ENCODE measurements around the gene ADGRG6. TPM values are rescaled to one million over a fixed set of nuclear protein-coding genes. Genes with fewer than 3 reads are reported as not detected.

Gene ADGRG6
- total RNA-seq, 1 experiment from 2014 or later, result 259 TPM

GRCh38 chr6:142400495-142400894 is 98.7 kb downstream of the ADGRG6 start:
- no TSS peak for BruUV-seq (replicated peaks)
- DNase-seq (ENCODE audit: low read depth, low spot score) (no peak), ATAC-seq (0 out of 2 replicates have a peak, but pooled peaks have one; percentile 25)
- H3K4me1 ChIP-seq (ENCODE audit: control insufficient read depth, insufficient read depth, low read length), result no peaks in the 10 kb centered on the region; the same call in 1 of the 2 replicates
- ChIA-PET POLR2A (no interaction called here), CTCF (no interaction called here)
- intact Hi-C loops (cut with micrococcal nuclease; ENCODE audit: unreplicated experiment), result no loop called here
- no peak for TF ChIP-seq POLR2AphosphoS5 (IDR thresholded peaks at IDR 0.05; ENCODE audit: low read depth, low read length)
- TF ChIP-seq, protein P1, sequence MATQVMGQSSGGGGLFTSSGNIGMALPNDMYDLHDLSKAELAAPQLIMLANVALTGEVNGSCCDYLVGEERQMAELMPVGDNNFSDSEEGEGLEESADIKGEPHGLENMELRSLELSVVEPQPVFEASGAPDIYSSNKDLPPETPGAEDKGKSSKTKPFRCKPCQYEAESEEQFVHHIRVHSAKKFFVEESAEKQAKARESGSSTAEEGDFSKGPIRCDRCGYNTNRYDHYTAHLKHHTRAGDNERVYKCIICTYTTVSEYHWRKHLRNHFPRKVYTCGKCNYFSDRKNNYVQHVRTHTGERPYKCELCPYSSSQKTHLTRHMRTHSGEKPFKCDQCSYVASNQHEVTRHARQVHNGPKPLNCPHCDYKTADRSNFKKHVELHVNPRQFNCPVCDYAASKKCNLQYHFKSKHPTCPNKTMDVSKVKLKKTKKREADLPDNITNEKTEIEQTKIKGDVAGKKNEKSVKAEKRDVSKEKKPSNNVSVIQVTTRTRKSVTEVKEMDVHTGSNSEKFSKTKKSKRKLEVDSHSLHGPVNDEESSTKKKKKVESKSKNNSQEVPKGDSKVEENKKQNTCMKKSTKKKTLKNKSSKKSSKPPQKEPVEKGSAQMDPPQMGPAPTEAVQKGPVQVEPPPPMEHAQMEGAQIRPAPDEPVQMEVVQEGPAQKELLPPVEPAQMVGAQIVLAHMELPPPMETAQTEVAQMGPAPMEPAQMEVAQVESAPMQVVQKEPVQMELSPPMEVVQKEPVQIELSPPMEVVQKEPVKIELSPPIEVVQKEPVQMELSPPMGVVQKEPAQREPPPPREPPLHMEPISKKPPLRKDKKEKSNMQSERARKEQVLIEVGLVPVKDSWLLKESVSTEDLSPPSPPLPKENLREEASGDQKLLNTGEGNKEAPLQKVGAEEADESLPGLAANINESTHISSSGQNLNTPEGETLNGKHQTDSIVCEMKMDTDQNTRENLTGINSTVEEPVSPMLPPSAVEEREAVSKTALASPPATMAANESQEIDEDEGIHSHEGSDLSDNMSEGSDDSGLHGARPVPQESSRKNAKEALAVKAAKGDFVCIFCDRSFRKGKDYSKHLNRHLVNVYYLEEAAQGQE (IDR thresholded peaks at IDR 0.05; ENCODE audit: insufficient read depth in 1 of 2, low read depth in 2 of 2, low read length in 1 of 2), result no peak
- TF ChIP-seq, protein P2, sequence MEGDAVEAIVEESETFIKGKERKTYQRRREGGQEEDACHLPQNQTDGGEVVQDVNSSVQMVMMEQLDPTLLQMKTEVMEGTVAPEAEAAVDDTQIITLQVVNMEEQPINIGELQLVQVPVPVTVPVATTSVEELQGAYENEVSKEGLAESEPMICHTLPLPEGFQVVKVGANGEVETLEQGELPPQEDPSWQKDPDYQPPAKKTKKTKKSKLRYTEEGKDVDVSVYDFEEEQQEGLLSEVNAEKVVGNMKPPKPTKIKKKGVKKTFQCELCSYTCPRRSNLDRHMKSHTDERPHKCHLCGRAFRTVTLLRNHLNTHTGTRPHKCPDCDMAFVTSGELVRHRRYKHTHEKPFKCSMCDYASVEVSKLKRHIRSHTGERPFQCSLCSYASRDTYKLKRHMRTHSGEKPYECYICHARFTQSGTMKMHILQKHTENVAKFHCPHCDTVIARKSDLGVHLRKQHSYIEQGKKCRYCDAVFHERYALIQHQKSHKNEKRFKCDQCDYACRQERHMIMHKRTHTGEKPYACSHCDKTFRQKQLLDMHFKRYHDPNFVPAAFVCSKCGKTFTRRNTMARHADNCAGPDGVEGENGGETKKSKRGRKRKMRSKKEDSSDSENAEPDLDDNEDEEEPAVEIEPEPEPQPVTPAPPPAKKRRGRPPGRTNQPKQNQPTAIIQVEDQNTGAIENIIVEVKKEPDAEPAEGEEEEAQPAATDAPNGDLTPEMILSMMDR (IDR thresholded peaks at IDR 0.05), result no peak
- no peak for TF ChIP-seq TCF7L2 (IDR thresholded peaks at IDR 0.05; ENCODE audit: low read depth, low read length)
- TF ChIP-seq SIN3A (IDR thresholded peaks at IDR 0.05; ENCODE audit: borderline replicate concordance, insufficient read depth, low read depth, low read length), result no peak
- in situ Hi-C loops (cut with HindIII; ENCODE audit: low pct_unique_long_range_greater_than_20kb, low sequenced_read_pairs), result no loop called here
- no peaks in the 10 kb centered on the region for H3K27me3 ChIP-seq (ENCODE audit: control insufficient read depth, insufficient read depth, low read length)
- no peak overlapping the region for H3K4me3 ChIP-seq (ENCODE audit: low read depth in 2 of 2, low read length in 2 of 2)
- H3K36me3 ChIP-seq (ENCODE audit: control insufficient read depth, insufficient read depth, low read length), result peaks cover 77% of the 10 kb centered on the region
- peak overlapping the region; percentile 44; the same call in 1 of the 2 replicates for H3K27ac ChIP-seq (ENCODE audit: low read length)
- H3K9me3 ChIP-seq (ENCODE audit: control insufficient read depth, insufficient read depth, low read depth, low read length), result no peaks in the 10 kb centered on the region

DNA sequence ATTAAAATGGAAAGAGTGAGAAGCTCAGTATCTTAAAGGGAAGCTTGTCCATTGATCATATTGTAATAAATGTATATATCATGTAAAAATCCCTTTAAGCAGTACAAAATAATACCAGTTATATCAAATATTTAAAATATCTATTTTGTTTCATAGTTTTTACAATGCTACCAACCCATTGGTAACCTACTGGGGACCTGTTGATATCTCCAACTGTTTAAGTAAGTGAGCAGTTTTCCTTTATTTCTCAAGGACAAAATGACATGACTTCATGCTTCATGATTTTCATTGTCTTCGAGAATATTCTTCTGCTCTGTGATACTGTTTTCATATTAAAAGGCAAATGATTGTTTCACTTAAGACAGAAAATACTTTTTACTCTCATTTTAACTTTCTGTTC is 100.0 kb downstream of the ADGRG6 start:
- ATAC-seq (no peak), DNase-seq (ENCODE audit: low read depth, low spot score) (no peak)
- intact Hi-C loops (cut with micrococcal nuclease; ENCODE audit: unreplicated experiment) (loop anchor here (1.0 kb wide), 1 partner anchor 146 kb away; no protein-coding TSS in a partner anchor), in situ Hi-C loops (cut with HindIII; ENCODE audit: low pct_unique_long_range_greater_than_20kb, low sequenced_read_pairs) (no loop called here)
- Histone ChIP-seq H3K36me3 (ENCODE audit: control insufficient read depth, insufficient read depth, low read length) (peaks cover 75% of the 10 kb centered on the region), H3K27ac (ENCODE audit: low read length) (peak overlapping the region; percentile 40; the same call in 1 of the 2 replicates), H3K27me3 (ENCODE audit: control insufficient read depth, insufficient read depth, low read length) (no peaks in the 10 kb centered on the region), H3K4me3 (ENCODE audit: low read depth in 2 of 2, low read length in 2 of 2) (no peak overlapping the region), H3K4me1 (ENCODE audit: control insufficient read depth, insufficient read depth, low read length) (no peaks in the 10 kb centered on the region; the same call in 1 of the 2 replicates), H3K9me3 (ENCODE audit: control insufficient read depth, insufficient read depth, low read depth, low read length) (no peaks in the 10 kb centered on the region)
- TF ChIP-seq, protein P2 (IDR thresholded peaks at IDR 0.05), result no peak
- TF ChIP-seq POLR2AphosphoS5 (IDR thresholded peaks at IDR 0.05; ENCODE audit: low read depth, low read length) (no peak), TCF7L2 (IDR thresholded peaks at IDR 0.05; ENCODE audit: low read depth, low read length) (no peak), SIN3A (IDR thresholded peaks at IDR 0.05; ENCODE audit: borderline replicate concordance, insufficient read depth, low read depth, low read length) (no peak)
- TF ChIP-seq, protein P1 (IDR thresholded peaks at IDR 0.05; ENCODE audit: insufficient read depth in 1 of 2, low read depth in 2 of 2, low read length in 1 of 2), result no peak
- ChIA-PET POLR2A (no interaction called here), CTCF (no interaction called here)
- BruUV-seq (replicated peaks), result TSS peak; percentile 40
